ENCODE results near the gene ZNF438.

ZNF438 gene

DNA sequence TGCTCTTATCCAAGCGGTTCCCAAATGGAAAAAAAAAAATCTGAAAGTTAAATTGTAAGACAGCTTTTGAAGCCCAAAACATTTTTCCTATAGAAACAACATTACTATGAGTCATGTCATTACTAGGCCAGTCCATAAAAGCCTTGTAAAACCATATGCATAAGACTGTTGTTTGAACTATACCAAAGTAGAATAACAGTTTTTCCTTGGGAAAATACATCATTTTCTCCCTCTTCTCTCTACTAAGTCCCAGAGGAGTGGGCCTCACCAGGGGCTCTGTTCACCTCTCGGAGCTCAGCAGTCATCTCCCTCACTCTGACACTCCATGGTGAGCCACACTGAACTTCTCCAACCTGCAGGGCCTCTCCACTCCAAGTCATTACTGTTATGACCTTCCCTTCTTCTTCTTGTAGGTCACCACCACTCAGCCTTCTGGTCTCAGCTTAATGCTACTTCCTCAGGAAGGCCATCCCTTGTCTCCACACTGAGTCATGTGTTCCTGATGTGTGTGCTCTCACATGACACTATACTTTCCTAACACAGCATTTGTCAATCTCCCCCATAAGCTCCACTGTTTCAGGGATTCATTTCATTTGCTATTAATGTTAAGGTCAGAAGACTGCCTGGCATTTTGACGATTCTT, 32.5 kb downstream of the ZNF438 start:
- no peak overlapping the region for H3K27ac ChIP-seq
- no peak for TF ChIP-seq ZFX (IDR thresholded peaks at IDR 0.05)
- TF ChIP-seq, protein P1, sequence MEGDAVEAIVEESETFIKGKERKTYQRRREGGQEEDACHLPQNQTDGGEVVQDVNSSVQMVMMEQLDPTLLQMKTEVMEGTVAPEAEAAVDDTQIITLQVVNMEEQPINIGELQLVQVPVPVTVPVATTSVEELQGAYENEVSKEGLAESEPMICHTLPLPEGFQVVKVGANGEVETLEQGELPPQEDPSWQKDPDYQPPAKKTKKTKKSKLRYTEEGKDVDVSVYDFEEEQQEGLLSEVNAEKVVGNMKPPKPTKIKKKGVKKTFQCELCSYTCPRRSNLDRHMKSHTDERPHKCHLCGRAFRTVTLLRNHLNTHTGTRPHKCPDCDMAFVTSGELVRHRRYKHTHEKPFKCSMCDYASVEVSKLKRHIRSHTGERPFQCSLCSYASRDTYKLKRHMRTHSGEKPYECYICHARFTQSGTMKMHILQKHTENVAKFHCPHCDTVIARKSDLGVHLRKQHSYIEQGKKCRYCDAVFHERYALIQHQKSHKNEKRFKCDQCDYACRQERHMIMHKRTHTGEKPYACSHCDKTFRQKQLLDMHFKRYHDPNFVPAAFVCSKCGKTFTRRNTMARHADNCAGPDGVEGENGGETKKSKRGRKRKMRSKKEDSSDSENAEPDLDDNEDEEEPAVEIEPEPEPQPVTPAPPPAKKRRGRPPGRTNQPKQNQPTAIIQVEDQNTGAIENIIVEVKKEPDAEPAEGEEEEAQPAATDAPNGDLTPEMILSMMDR (conservative IDR thresholded peaks at IDR 0.05), result no peak

DNA sequence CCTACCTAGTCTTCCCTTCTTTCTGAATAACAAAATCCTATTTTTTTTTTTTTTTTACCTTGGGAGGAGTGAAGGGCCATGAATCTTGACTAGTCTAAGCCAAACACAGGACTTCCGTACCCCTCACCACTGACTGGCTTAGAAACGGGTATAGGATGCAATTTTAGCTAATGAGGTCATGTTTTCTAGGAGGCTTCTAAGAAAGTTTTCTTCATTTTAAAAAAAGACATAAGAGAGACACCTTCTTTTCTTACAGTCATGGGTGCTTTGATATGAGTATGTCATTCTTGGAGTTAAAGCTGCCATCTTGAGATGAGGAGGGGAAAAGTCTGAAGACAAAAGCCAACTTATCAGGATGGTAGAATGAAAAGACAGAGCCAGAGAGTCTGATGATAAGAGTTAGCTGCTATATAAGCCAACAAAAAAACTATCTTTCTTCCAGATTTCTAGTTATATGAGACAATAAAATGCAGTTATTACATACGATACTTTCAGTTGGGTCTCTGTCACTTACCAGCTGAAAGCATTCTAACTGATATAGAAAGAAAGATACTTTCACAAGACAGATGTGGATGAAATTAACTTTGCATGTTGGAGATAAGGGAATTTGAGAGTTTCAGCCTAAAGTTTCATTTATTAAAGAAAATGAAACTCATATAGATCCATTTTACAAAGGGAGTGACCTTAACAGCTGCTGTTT, 34.0 kb downstream of the ZNF438 start:
- H3K27ac ChIP-seq, result no peak overlapping the region
- no peak for TF ChIP-seq ZFX (IDR thresholded peaks at IDR 0.05)
- TF ChIP-seq, protein P1 (conservative IDR thresholded peaks at IDR 0.05), result no peak

DNA sequence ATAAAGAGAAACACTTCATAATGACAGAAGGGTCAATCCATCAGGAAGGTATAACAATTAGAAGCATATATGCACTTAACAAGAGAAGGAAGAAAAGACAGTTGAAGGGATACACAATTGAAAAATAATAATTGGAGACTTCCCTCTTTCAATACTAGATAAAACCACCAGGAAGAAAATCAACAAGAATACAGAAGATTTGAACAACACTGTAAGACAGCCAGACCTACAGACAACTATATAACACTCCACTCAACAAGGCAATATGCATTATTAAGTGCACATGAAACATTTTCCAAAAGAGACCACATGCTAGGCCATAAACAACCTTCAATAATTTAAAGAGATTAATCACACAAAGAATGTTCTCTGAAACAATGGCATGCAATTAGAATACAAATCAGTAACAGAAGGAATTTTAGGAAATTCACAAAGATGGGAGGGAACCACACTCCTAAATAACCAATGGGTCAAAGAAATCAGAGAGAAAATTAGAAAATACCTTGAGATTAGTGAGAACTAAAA, 35.1 kb downstream of the ZNF438 start:
- TF ChIP-seq, protein P1 (conservative IDR thresholded peaks at IDR 0.05), result no peak
- H3K27ac ChIP-seq, result no peak overlapping the region

DNA sequence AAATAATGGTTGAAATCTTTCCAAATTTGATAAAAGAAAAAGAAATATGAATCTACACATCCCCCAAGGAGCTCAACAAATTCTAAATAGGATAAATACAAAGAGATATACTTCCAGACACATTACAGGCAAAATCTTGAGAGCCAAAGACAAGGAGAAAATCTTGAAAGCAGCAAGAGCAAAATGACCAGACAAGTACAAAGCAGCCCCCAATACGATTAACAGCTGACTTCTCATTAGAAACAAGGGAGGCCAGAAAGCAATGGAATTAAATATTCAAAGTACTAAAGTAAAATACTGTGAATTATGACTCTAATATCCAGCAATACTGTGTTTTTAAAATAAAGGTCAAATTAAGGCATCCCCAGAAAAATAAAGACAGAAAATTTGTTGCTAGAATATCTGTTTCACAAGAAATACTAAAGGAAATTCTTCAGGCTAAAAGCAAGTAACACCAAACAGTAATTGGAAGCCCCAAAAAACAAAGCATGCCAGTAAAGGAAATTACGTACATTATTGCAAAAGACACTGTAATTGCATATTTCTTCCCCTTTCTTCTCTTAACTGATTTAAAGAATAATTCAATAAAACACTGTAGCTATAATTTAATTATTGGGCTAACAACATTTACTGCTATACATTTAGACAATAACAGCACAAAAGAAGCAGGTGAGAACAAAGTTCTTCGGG, 36.4 kb downstream of the ZNF438 start:
- TF ChIP-seq, protein P1 (conservative IDR thresholded peaks at IDR 0.05), result no peak
- TF ChIP-seq ZFX (IDR thresholded peaks at IDR 0.05), result no peak

DNA sequence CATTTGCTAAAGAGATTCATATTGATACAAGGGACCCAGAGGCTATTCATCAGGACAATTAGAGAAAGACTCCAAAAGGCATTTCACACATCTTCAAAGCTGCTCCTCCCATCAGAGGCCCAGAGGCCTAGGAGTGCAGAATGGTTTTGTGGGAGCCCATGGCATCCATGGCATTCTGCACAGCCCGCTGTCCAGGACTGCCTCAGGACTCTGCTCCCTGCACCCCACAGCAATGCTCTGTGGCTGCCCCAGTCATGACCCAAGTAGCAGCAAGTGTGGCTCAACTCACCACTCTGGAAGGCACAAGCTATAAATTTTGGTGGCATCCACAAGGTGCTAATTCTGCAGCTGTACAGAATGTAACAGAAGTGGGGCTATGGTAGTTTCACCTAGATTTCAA, 38.5 kb downstream of the ZNF438 start:
- H3K27ac ChIP-seq, result no peak overlapping the region
- TF ChIP-seq, protein P1 (conservative IDR thresholded peaks at IDR 0.05), result no peak
- no peak for TF ChIP-seq ZFX (IDR thresholded peaks at IDR 0.05)

More for the DNA sequence above, 36.4 kb downstream of the ZNF438 start:
- no peak overlapping the region for H3K27ac ChIP-seq

DNA sequence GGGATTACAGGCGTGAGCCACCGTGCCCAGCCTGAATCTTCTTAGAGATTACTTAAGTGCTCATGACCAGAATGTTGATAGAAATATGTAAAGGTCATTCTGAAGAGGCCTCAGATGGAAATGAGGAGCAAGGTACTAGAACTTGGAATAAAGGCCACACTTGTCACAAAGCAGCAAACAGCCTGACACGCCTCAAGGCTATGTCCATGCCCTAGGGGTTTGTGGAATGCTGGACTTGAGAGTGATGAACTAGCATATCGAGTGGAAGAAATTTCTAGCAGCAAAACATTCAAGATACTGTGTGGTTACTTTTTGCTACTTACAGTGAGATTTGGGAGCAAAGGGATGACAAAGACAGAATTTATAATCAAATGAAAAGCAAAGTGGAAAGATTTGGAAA, 39.0 kb downstream of the ZNF438 start:
- TF ChIP-seq, protein P1 (conservative IDR thresholded peaks at IDR 0.05), result no peak
- TF ChIP-seq ZFX (IDR thresholded peaks at IDR 0.05), result no peak
- no peak overlapping the region for H3K27ac ChIP-seq

DNA sequence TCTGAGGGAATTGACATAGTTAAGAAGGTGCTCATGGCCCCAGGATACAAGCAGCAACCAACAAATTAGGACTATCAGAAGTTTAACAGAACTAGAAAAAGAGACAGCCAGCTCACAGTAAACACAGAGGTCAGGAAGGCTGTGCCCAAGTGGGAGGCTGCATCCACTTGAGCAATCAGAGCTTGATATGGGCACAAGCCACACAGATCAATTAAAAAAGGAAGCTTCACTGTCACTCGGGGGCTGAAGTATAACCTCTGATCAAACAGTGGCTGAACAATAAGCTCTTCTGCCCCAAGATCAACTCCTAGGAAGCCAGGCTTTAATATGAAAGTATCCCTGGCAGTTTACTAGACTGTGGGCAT, 40.0 kb downstream of the ZNF438 start:
- TF ChIP-seq, protein P1 (conservative IDR thresholded peaks at IDR 0.05), result no peak
- TF ChIP-seq ZFX (IDR thresholded peaks at IDR 0.05), result no peak

More for the DNA sequence above, 40.0 kb downstream of the ZNF438 start:
- no peak overlapping the region for H3K27ac ChIP-seq
